ENCODE measurements around the gene CYTH1. TPM values are rescaled to one million over a fixed set of nuclear protein-coding genes. Genes with fewer than 3 reads are reported as not detected.

The CYTH1 gene
- total RNA-seq, 4 donors from 2014 or later, result 6.2 to 56.1 (median 44.3) TPM

DNA sequence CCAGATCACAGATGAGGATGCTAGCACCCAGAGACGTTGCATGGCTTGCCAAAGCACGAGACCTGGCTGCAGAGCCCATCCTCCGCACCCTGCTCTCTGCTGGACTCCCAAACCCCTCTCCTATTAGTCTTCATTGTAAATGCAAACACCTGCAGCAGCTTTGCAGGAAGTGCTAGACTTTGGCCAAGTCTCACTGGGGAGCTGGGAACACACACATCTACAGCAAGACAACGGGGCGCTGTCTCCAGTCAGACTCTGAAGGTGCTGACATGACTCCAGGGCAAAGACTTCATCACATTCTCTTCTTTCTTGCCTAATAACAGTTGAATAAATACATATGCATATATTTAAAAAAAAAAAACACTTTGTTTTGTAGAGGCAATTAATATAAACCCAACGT, 43.8 kb downstream of the CYTH1 start:
- no peak for DNase-seq
- H3K27ac ChIP-seq, result no peak overlapping the region
- H3K27me3 ChIP-seq, result no peaks in the 10 kb centered on the region
- no peak overlapping the region for H3K4me3 ChIP-seq
- no peaks in the 10 kb centered on the region for H3K4me1 ChIP-seq
- no peaks in the 10 kb centered on the region for H3K9me3 ChIP-seq
- intact Hi-C loops (cut with DNase I; ENCODE audit: low total_unique reads), result no loop called here
- no peak for TF ChIP-seq CTCF (IDR thresholded peaks at IDR 0.05)
- no peak for TF ChIP-seq POLR2A (IDR thresholded peaks at IDR 0.05)
- H3K36me3 ChIP-seq, result no peaks in the 10 kb centered on the region

DNA sequence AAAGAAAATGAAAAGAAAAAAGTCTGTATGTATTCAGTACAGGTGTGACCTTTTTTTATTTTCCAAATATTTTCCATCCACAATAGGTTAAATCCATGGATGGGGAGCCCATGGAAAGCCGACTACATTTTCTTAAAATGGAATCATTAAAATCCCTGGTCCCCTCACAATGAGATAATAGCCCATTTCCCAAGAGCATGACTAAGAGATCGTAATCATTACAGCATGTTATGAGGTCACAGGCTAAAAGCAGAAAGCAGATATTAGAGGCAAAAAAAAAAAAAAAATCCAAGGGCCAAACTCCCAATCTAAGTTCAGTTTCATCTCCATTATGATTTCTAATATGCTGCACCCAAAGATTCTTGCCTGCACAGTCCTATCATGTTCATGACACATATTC, 44.7 kb downstream of the CYTH1 start:
- DNase-seq, result no peak
- H3K4me3 ChIP-seq, result no peak overlapping the region

GRCh38 chr17:78736526-78737079, 45.5 kb downstream of the CYTH1 start:
- TF ChIP-seq POLR2A (IDR thresholded peaks at IDR 0.05), result peak; percentile 46
- no peak for TF ChIP-seq CTCF (IDR thresholded peaks at IDR 0.05)
- no peaks in the 10 kb centered on the region for H3K27me3 ChIP-seq
- peak overlapping the region; percentile 27 to 36 for H3K4me3 ChIP-seq
- no peaks in the 10 kb centered on the region for H3K36me3 ChIP-seq
- intact Hi-C loops (cut with DNase I; ENCODE audit: low total_unique reads), result no loop called here
- no peaks in the 10 kb centered on the region for H3K9me3 ChIP-seq
- no peaks in the 10 kb centered on the region for H3K4me1 ChIP-seq
- peak overlapping the region; percentile 64 to 82 for H3K27ac ChIP-seq
- DNase-seq, result peak; percentile 52 to 68

More for the DNA sequence above, 44.7 kb downstream of the CYTH1 start:
- H3K9me3 ChIP-seq, result no peaks in the 10 kb centered on the region
- TF ChIP-seq CTCF (IDR thresholded peaks at IDR 0.05) (no peak), POLR2A (IDR thresholded peaks at IDR 0.05) (no peak)
- H3K36me3 ChIP-seq, result no peaks in the 10 kb centered on the region
- intact Hi-C loops (cut with DNase I; ENCODE audit: low total_unique reads), result no loop called here
- H3K27me3 ChIP-seq, result no peaks in the 10 kb centered on the region
- no peaks in the 10 kb centered on the region for H3K4me1 ChIP-seq
- H3K27ac ChIP-seq, result peak overlapping the region; percentile 64 to 82

DNA sequence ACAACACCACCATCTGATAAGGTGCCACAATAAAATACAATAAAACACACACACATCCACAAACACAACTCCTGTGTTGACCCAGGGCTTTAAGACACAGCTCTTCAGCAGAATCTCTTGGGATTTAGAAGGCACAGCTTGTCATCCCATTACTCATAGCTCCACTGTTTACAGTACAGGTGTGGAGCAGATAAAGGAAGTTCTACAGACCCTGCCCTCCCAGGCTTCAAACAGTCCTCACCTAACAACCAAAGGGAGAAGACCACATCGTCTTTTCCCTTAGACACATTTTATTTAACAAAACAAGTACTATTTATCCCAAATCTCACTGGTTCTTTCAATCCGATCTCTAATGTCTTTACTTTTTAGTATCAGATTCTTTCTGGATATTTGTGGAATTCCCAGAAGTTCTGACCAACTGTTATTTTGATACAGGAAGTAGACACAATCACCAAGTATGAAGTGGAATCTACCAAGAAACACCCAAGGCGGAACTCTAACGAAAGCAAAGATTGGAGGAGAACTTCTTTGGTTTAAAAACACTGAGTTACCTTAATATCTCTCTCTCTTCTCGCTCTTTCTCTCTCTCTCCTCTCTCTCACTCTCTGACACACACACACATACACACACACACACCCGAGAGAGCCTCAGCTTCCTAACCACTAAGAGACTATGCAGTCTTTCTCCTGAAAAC, 46.1 kb downstream of the CYTH1 start:
- Histone ChIP-seq H3K27me3 (no peaks in the 10 kb centered on the region), H3K27ac (peak overlapping the region; percentile 64 to 82), H3K4me1 (no peaks in the 10 kb centered on the region), H3K4me3 (peak overlapping the region; percentile 27 to 36), H3K9me3 (no peaks in the 10 kb centered on the region), H3K36me3 (no peaks in the 10 kb centered on the region)
- intact Hi-C loops (cut with DNase I; ENCODE audit: low total_unique reads), result no loop called here
- TF ChIP-seq CTCF (IDR thresholded peaks at IDR 0.05) (no peak), POLR2A (IDR thresholded peaks at IDR 0.05) (no peak)
- DNase-seq, result no peak

DNA sequence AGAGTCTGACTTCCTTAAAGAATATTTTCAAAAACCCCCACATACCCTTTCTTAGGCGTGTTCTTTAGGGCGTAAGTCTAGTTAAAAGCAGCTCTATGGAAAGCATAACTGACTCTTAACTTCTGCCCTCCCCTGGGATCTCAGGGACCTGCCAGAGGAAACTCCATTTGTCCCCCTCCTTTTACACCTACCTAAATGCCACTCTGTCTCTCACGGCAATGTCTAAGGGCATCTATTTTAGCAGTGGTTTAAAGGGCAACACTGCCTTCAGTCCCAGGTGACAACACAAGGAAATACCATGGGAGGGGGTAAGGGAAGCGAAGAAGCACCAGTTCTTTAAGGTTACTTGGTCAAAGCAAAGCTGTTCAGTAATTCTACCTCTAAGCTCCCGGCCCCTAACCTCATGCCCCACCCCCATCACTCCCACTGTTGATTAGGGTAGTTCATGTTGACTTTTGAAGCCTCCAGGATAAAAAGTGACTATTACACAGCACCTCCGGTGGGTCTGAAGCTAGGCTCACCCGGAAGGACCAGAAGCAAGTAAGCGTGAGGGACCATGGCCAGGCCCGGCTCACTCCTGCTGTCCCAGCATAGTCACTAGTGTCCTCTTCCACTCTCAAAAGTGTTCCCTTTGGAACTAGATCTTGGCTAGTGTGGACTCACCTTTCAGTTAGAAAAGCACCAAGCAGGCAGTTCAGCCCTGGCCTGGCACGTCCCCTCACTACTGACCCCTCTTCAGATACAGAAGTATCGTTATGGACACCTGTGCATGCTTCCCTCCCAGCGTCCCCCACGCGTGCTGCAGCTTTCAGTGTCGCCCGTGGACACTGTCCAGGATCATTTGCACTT, 47.1 kb downstream of the CYTH1 start:
- Histone ChIP-seq H3K36me3 (no peaks in the 10 kb centered on the region), H3K27ac (peak overlapping the region; percentile 64 to 82), H3K27me3 (no peaks in the 10 kb centered on the region), H3K4me3 (no peak overlapping the region), H3K9me3 (no peaks in the 10 kb centered on the region), H3K4me1 (no peaks in the 10 kb centered on the region)
- no peak for DNase-seq
- intact Hi-C loops (cut with DNase I; ENCODE audit: low total_unique reads), result no loop called here
- TF ChIP-seq CTCF (IDR thresholded peaks at IDR 0.05), result no peak
- no peak for TF ChIP-seq POLR2A (IDR thresholded peaks at IDR 0.05)
